Measurements from ENCODE around the gene TFF3.
"Not testable (repeated sequence)": the region's sequence is repeated elsewhere in the genome, so short reads cannot be mapped to it uniquely, and the experiment has no call there.

Gene TFF3

GRCh38 chr21:42303443-42303842 lies 11.8 kb downstream of the TFF3 start:
- no peak for DNase-seq

GRCh38 chr21:42302794-42303193 lies 12.4 kb downstream of the TFF3 start:
- no peak for DNase-seq

DNA sequence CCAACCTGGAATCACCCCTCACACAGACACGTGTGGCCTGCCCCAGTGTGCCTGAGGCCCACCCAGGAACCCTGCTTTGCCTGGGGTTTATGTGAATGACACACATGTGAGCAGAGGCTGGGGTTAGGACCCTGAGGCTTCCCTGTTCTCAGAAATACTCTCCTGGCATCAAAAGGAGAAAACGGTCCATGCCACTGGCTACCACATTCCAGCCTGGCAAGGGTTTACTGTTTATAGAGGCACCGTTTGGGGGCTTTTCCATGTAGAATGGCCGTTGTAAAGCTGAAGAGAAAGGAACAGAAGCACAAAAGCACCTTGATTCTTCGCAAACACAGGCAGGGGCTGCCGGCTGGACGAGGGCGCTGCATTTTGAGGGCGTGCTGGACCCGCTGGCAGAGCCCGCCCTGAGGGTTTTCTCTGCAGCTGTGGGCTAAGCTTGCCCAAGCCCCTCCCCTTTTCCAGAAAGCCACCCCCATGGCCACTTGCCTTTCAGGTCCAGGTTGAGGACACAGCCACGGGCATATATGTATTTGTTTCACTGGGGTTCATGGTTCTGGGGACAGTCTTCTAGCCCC lies 13.0 kb downstream of the TFF3 start:
- DNase-seq = no peak

- DNase-seq = no peak
These were observed 13.7 kb downstream of the TFF3 start for GRCh38 chr21:42301371-42302075.

GRCh38 chr21:42300956-42301355 lies 14.3 kb downstream of the TFF3 start:
- DNase-seq = no peak

DNA sequence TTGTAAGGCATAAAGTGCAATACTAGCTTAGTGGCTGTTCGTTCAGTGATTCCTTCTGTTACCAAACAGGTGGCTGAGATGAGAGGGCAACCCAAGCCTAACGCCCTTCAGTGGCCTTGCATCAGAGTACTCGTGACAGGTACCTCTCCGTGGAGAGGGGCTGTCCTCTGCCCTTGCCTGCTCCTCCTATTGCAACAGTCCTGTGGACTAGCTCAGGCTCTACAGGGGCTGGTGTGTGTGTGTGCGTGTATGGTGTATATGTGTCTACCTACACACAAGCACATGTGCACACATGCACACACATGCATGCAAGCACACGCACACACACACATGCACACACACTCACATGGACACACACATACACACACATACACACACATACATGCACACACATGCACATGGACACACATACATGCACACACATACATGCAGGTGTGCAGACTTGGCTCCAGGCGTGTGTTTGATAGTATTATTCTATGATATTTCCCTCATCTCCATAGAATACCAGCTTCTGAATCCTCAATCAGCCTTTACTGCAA lies 15.1 kb downstream of the TFF3 start:
- no peak for DNase-seq

GRCh38 chr21:42299324-42300044 lies 15.7 kb downstream of the TFF3 start:
- DNase-seq = no peak

GRCh38 chr21:42298657-42299056 lies 16.6 kb downstream of the TFF3 start:
- no peak for DNase-seq

GRCh38 chr21:42298237-42298636 lies 17.0 kb downstream of the TFF3 start:
- DNase-seq = no peak

DNA sequence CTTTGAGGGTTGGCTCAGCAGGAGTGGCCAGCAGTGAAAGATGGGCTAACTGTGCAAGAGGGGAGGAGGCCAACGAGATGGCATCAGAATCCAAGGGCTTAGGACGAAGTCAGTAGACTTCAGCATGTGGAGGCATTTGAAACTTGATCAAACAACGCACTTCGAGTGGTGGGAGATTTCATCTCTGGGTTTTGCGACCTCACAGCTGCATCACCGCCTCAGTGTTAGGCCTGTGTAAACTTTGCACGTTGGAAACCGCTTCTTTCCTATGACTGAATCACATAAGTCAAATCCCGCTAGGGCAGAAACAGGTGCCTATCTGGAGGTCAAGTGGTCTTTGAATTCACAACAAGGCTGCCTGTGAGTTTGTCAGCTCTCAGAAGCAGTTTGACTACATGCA lies 17.8 kb downstream of the TFF3 start:
- DNase-seq = no peak

- no peak for DNase-seq
These were observed 18.7 kb downstream of the TFF3 start for GRCh38 chr21:42296501-42296900.

DNA sequence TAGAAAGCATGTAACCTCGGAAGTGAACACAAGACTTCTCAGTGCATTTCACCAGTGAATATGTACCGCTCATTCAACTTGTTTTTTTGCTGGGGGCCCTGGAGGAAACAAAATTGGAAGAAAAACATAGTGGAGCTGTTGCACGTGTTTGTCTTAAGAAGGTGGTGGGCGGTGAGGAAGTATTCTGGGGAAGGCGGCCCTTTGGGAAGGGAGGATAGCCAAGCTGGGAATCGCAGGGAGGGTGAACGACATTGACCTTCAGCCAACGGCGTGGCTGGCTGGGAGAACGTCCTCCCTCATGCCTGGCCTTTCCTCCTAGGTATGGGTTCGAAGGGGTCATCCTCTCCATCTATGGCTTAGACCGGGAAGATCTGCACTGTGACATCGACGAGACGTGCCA lies 19.4 kb downstream of the TFF3 start:
- DNase-seq = no peak

- no peak for DNase-seq
These were observed 20.8 kb downstream of the TFF3 start for GRCh38 chr21:42294273-42294880.

- no peak for DNase-seq
These were observed 21.4 kb downstream of the TFF3 start for GRCh38 chr21:42293649-42294272.

GRCh38 chr21:42292563-42293142 lies 22.6 kb downstream of the TFF3 start:
- not testable (repeated sequence) for DNase-seq

- no peak for DNase-seq
These were observed 23.3 kb downstream of the TFF3 start for GRCh38 chr21:42291751-42292562.

- no peak for DNase-seq
These were observed 24.0 kb downstream of the TFF3 start for GRCh38 chr21:42291003-42291750.

DNA sequence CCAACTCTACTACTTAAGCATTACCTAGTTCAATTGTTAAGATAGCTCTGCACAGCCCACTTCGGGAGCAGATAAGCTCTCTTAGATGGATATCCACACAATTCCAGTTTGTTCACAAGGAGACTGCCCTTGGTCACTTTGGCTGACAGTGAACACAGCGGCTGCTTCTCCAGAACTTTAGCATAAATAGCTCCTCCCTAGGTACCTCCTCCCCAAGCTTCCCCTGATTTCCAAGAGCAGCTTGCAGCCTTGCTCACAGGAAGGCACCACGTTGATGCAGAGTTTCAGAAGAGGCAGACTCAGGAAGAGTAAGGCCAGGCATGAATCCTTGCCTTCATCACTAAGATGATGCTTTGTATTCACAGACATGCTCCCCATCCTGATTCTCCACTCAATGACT lies 24.7 kb downstream of the TFF3 start:
- no peak for DNase-seq

- DNase-seq = no peak
These were observed 25.3 kb downstream of the TFF3 start for GRCh38 chr21:42289926-42290325.

DNA sequence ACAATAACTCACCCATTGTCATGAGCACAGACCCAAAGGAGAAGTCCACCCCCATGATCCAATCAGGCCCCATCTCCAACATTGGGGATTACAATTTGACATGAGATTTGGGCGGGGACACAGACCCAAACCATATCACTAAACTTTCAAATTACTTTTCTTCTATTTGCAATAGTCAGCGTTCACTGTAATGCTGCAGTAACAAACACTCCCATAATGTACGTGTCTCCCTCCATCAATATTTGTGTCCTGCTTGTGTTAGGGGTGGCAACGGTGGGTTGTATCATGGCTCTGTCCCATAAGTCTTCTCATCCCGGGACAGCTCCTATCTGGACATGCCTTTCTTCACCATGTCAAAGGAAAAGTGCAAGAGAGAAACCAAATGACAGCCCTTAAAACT lies 26.2 kb downstream of the TFF3 start:
- no peak for DNase-seq
